ENCODE data around the gene GRIP2. TPM values are rescaled to one million over a fixed set of nuclear protein-coding genes. Genes with fewer than 3 reads are reported as not detected.

GRIP2 gene
- polyA plus RNA-seq, 1 donor (not counting 4 experiments of a cell fraction or from before 2014, with no cell fraction given), result 0.01 TPM

DNA sequence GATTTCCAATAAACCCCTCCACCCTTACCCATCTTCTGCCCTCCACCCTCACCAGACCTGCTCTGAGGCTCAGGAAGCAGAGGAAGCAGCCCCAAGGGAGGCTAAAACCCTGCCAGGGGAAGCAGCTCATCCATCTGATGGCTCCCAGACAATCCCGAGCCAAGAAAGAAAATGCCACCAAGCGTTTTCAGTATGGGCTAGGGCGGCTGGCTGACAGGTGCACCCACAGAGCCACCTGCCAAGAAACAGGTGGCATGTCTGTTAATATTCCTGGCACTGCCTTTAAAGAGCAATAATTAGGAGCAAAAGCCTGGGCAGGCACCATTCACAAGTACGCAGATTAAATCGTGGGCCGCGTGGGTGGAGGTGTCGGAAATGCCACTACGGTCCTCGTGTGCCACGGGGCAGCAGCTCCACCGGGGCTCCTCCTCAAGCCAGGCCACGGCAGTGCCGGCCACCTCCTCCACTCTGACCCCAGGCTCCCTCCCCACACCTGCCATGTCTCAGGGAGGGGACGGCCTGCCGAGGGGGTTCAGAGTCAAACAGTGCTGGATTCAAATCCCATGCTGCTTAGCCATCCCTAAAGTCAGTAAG is 23.9 kb upstream of the GRIP2 start:
- Histone ChIP-seq H3K79me2 (ENCODE audit: control insufficient read depth, insufficient read depth, low read length) (no peaks in the 10 kb centered on the region), H3K36me3 (ENCODE audit: control insufficient read depth in 2 of 2, extremely low read depth in 1 of 2, insufficient read depth in 2 of 2, low read length in 2 of 2) (no peaks in the 10 kb centered on the region), H4K20me1 (ENCODE audit: control insufficient read depth, extremely low read depth, insufficient read depth, low read length) (peaks cover 3% of the 10 kb centered on the region), H3K9me3 (ENCODE audit: control insufficient read depth, low read depth, low read length) (no peaks in the 10 kb centered on the region), H3K9me1 (ENCODE audit: control insufficient read depth, extremely low read depth, insufficient read depth, low read length) (no peaks in the 10 kb centered on the region), H2AFZ (ENCODE audit: control insufficient read depth, low read length) (no peak overlapping the region), H3K4me1 (ENCODE audit: control insufficient read depth, extremely low read depth, insufficient read depth, low read length) (no peaks in the 10 kb centered on the region), H3K27me3 (ENCODE audit: control insufficient read depth, extremely low read depth, insufficient read depth, low read length) (peaks cover 56% of the 10 kb centered on the region), H3K4me3 (ENCODE audit: control insufficient read depth in 2 of 3, extremely low read depth in 1 of 3, insufficient read depth in 2 of 3, low read depth in 1 of 3, low read length in 3 of 3) (no peak overlapping the region), H3K27ac (ENCODE audit: control insufficient read depth, insufficient read depth, low read length) (no peak overlapping the region), H3K4me2 (ENCODE audit: control insufficient read depth, extremely low read depth, insufficient read depth, low read depth, low read length) (no peak overlapping the region), H3K9ac (ENCODE audit: control insufficient read depth, extremely low read depth, insufficient read depth, low read length) (no peak overlapping the region)
- no peak for DNase-seq (ENCODE audit: low read depth, low spot score)
- dilution Hi-C loops (cut with MboI; ENCODE audit: extremely low pct_ligation_motif_present, low sequenced_read_pairs), result no loop called here
- FAIRE-seq, result no peak
- TF ChIP-seq, protein P1, sequence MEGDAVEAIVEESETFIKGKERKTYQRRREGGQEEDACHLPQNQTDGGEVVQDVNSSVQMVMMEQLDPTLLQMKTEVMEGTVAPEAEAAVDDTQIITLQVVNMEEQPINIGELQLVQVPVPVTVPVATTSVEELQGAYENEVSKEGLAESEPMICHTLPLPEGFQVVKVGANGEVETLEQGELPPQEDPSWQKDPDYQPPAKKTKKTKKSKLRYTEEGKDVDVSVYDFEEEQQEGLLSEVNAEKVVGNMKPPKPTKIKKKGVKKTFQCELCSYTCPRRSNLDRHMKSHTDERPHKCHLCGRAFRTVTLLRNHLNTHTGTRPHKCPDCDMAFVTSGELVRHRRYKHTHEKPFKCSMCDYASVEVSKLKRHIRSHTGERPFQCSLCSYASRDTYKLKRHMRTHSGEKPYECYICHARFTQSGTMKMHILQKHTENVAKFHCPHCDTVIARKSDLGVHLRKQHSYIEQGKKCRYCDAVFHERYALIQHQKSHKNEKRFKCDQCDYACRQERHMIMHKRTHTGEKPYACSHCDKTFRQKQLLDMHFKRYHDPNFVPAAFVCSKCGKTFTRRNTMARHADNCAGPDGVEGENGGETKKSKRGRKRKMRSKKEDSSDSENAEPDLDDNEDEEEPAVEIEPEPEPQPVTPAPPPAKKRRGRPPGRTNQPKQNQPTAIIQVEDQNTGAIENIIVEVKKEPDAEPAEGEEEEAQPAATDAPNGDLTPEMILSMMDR (optimal IDR thresholded peaks at IDR 0.05 in 1 of 3, IDR thresholded peaks at IDR 0.05 in 1 of 3, conservative IDR thresholded peaks at IDR 0.05 in 1 of 3; ENCODE audit: extremely low read depth in 1 of 3, insufficient read depth in 2 of 3, low read length in 3 of 3), result no peak
- peak; percentile 17 for TF ChIP-seq EZH2 (IDR thresholded peaks at IDR 0.05; ENCODE audit: low read length)

DNA sequence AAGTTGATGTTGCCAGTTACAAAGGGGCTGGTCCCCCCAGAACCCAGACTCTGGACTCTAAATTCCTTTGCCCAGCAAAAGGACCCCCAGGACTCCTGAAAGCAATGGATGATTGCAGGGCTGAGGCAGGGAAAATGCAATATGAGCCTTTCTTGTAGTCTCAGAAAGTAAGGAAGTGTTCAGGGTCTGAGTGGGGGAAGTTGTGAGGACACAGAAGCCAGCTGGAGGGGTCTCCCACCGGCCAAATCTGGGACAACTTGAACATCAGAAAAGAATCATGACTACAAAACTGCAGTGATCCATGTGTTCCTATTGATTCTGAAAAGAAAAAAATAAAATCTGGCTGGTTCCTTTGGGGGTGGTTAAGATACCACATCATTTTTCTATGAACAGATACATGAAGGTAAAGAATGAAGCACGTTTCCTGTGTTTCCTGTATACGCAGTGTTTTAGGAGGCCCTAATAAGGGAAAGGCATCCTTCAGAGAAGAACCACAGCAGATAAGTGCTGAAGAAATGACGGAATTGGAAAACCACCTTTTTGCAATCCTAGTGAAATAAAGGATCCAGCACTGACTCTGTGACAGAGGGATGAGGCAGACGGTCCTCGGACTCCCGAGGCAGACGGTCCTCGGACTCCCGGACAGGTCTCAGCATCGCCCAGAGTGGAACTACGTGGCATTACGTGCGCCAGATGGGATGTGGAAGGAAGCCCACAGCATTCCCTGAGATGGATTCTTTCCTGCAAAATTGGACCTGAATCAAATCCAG is 22.2 kb upstream of the GRIP2 start:
- no peak for TF ChIP-seq EZH2 (IDR thresholded peaks at IDR 0.05; ENCODE audit: low read length)
- TF ChIP-seq, protein P1 (optimal IDR thresholded peaks at IDR 0.05 in 1 of 3, IDR thresholded peaks at IDR 0.05 in 1 of 3, conservative IDR thresholded peaks at IDR 0.05 in 1 of 3; ENCODE audit: extremely low read depth in 1 of 3, insufficient read depth in 2 of 3, low read length in 3 of 3), result no peak
- Histone ChIP-seq H3K4me2 (ENCODE audit: control insufficient read depth, extremely low read depth, insufficient read depth, low read depth, low read length) (no peak overlapping the region), H3K79me2 (ENCODE audit: control insufficient read depth, insufficient read depth, low read length) (no peaks in the 10 kb centered on the region), H3K9ac (ENCODE audit: control insufficient read depth, extremely low read depth, insufficient read depth, low read length) (no peak overlapping the region), H3K4me1 (ENCODE audit: control insufficient read depth, extremely low read depth, insufficient read depth, low read length) (no peaks in the 10 kb centered on the region), H3K4me3 (ENCODE audit: control insufficient read depth in 2 of 3, extremely low read depth in 1 of 3, insufficient read depth in 2 of 3, low read depth in 1 of 3, low read length in 3 of 3) (no peak overlapping the region), H3K9me3 (ENCODE audit: control insufficient read depth, low read depth, low read length) (no peaks in the 10 kb centered on the region), H2AFZ (ENCODE audit: control insufficient read depth, low read length) (no peak overlapping the region), H3K27me3 (ENCODE audit: control insufficient read depth, extremely low read depth, insufficient read depth, low read length) (peaks cover 41% of the 10 kb centered on the region), H3K27ac (ENCODE audit: control insufficient read depth, insufficient read depth, low read length) (no peak overlapping the region), H3K9me1 (ENCODE audit: control insufficient read depth, extremely low read depth, insufficient read depth, low read length) (no peaks in the 10 kb centered on the region), H4K20me1 (ENCODE audit: control insufficient read depth, extremely low read depth, insufficient read depth, low read length) (peaks cover 3% of the 10 kb centered on the region), H3K36me3 (ENCODE audit: control insufficient read depth in 2 of 2, extremely low read depth in 1 of 2, insufficient read depth in 2 of 2, low read length in 2 of 2) (no peaks in the 10 kb centered on the region)
- DNase-seq (ENCODE audit: low read depth, low spot score), result no peak
- dilution Hi-C loops (cut with MboI; ENCODE audit: extremely low pct_ligation_motif_present, low sequenced_read_pairs), result no loop called here
- no peak for FAIRE-seq
